ENCODE measurements around the gene MYO15B. TPM values are rescaled to one million over a fixed set of nuclear protein-coding genes. Genes with fewer than 3 reads are reported as not detected.

MYO15B gene
- polyA plus RNA-seq, 1 experiment = 0.52 TPM

DNA sequence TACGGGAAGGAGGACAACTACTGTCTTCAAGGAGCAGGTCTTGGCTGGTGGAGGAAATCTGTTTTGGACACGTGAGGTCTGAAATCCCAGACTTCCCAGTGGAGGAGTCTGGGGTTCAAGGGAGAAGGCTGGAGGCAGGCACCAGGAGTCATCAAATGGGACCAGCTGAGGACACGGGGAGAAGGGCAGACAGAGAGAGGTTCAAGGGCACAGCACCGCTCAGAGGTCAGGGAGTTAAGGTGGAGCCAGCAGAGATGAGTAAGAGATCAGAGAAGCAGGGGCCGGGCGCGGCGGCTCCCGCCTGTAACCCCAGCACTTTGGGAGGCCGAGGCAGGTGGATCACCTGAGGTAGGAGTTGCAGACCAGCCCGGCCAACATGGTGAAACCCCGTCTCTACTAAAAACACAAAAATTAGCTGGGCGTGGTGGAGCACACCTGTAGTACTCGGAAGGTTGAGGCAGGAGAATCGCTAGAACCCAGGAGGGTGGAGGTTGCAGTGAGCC is 35.2 kb downstream of the MYO15B start:
- DNase-seq (ENCODE audit: low read depth, low spot score) = no peak
- Histone ChIP-seq H3K4me3 (ENCODE audit: low read depth, low read length) (no peak overlapping the region), H3K9me3 (ENCODE audit: control insufficient read depth, insufficient read depth, low read length) (no peaks in the 10 kb centered on the region; the same call in 1 of the 2 replicates), H3K27me3 (ENCODE audit: control insufficient read depth, insufficient read depth, low read length) (peaks cover 13% of the 10 kb centered on the region), H3K27ac (ENCODE audit: low read depth, low read length) (no peak overlapping the region)
- no peak for TF ChIP-seq CTCF (IDR thresholded peaks at IDR 0.05; ENCODE audit: low read depth, low read length)
- CTCF ChIA-PET = interaction anchor here (3.0 kb wide), 1 partner anchor 10 kb away, joined by 23 read pairs; the partner anchor contains the start of gene SMIM5
- POLR2A ChIA-PET = interaction anchor here (0.5 to 0.6 kb wide), 2 partner anchors 24 to 145 kb away, joined by 3 read pairs; no protein-coding TSS in a partner anchor

GRCh38 chr17:75623386-75623785 is 35.8 kb downstream of the MYO15B start:
- DNase-seq (ENCODE audit: low read depth, low spot score) = no peak
- Histone ChIP-seq H3K9me3 (ENCODE audit: control insufficient read depth, insufficient read depth, low read length) (no peaks in the 10 kb centered on the region; the same call in 1 of the 2 replicates), H3K27ac (ENCODE audit: low read depth, low read length) (no peak overlapping the region), H3K4me3 (ENCODE audit: low read depth, low read length) (no peak overlapping the region), H3K27me3 (ENCODE audit: control insufficient read depth, insufficient read depth, low read length) (peaks cover 13% of the 10 kb centered on the region)
- TF ChIP-seq CTCF (IDR thresholded peaks at IDR 0.05; ENCODE audit: low read depth, low read length) = no peak
- ChIA-PET POLR2A (interaction anchor here (0.6 kb wide), 1 partner anchor 145 kb away, joined by 3 read pairs; no protein-coding TSS in a partner anchor), CTCF (interaction anchor here (3.0 kb wide), 1 partner anchor 10 kb away, joined by 23 read pairs; the partner anchor contains the start of gene SMIM5)

- POLR2A ChIA-PET = no interaction called here
- no peak for DNase-seq (ENCODE audit: low read depth, low spot score)
- no peak overlapping the region for H3K27ac ChIP-seq (ENCODE audit: low read depth, low read length)
- no peak for TF ChIP-seq CTCF (IDR thresholded peaks at IDR 0.05; ENCODE audit: low read depth, low read length)
- no peaks in the 10 kb centered on the region; the same call in 1 of the 2 replicates for H3K9me3 ChIP-seq (ENCODE audit: control insufficient read depth, insufficient read depth, low read length)
- peaks cover 13% of the 10 kb centered on the region for H3K27me3 ChIP-seq (ENCODE audit: control insufficient read depth, insufficient read depth, low read length)
- H3K4me3 ChIP-seq (ENCODE audit: low read depth, low read length) = no peak overlapping the region
- CTCF ChIA-PET = interaction anchor here (3.0 kb wide), 1 partner anchor 9 kb away, joined by 23 read pairs; the partner anchor contains the start of gene SMIM5
These were observed 36.4 kb downstream of the MYO15B start for GRCh38 chr17:75624021-75624420.

- POLR2A ChIA-PET = no interaction called here
These were observed 37.2 kb downstream of the MYO15B start for GRCh38 chr17:75624714-75625345.

More at GRCh38 chr17:75624714-75625345, 37.2 kb downstream of the MYO15B start:
- H3K4me3 ChIP-seq (ENCODE audit: low read depth, low read length) = no peak overlapping the region
- H3K9me3 ChIP-seq (ENCODE audit: control insufficient read depth, insufficient read depth, low read length) = no peaks in the 10 kb centered on the region
- CTCF ChIA-PET = interaction anchor here (3.0 kb wide), 1 partner anchor 8 kb away, joined by 23 read pairs; the partner anchor contains the start of gene SMIM5
- TF ChIP-seq CTCF (IDR thresholded peaks at IDR 0.05; ENCODE audit: low read depth, low read length) = no peak
- H3K27ac ChIP-seq (ENCODE audit: low read depth, low read length) = no peak overlapping the region
- H3K27me3 ChIP-seq (ENCODE audit: control insufficient read depth, insufficient read depth, low read length) = peaks cover 13% of the 10 kb centered on the region
- no peak for DNase-seq (ENCODE audit: low read depth, low spot score)
